Dermis blood vessel endothelial cell (primary cell): Measurements from ENCODE around the gene KIF17. TPM values are rescaled to one million over a fixed set of nuclear protein-coding genes. Genes with fewer than 3 reads are reported as not detected.
"Not testable (repeated sequence)": the region's sequence is repeated elsewhere in the genome, so short reads cannot be mapped to it uniquely, and the experiment has no call there.

Experiments
- DNase-seq: peaks from one replicate; pipeline ENCODE4 v3.0.0; 2010
- total RNA-seq: library from RNA; depleted of rRNA; stranded (reverse); fragments of >200 nt; gene quantifications from 2 replicates; pipeline ENCODE4 v1.2.3, GENCODE V29; 2014

KIF17 gene
- total RNA-seq, 1 donor from 2014 or later = 32.3 TPM

- DNase-seq = peak; percentile 82
These were observed 32.6 kb downstream of the KIF17 start for GRCh38 chr1:20685099-20685662.

DNA sequence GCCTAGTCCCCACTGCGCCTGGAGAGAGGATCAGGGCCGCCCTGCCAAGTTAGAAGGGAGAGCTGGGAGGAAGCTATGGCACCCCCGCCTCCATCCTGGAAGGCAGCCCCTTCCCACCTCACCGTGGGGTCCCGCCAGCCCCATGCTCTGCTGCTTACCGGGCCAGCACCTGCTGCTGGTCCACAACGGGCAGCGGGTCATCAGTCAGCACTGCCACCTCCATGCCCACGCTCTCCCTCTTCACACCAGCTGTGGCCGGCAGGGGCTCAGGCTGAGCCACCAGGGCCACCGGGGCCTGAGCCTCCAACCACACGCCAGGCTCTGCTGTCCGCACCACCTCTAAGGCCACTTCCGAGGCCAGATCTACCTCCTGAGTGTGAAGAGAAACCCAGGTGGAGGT lies 33.2 kb downstream of the KIF17 start:
- DNase-seq = peak; percentile 34

- no peak for DNase-seq
These were observed 33.7 kb downstream of the KIF17 start for GRCh38 chr1:20684050-20684620.

GRCh38 chr1:20683614-20684013 lies 34.2 kb downstream of the KIF17 start:
- DNase-seq = no peak

DNA sequence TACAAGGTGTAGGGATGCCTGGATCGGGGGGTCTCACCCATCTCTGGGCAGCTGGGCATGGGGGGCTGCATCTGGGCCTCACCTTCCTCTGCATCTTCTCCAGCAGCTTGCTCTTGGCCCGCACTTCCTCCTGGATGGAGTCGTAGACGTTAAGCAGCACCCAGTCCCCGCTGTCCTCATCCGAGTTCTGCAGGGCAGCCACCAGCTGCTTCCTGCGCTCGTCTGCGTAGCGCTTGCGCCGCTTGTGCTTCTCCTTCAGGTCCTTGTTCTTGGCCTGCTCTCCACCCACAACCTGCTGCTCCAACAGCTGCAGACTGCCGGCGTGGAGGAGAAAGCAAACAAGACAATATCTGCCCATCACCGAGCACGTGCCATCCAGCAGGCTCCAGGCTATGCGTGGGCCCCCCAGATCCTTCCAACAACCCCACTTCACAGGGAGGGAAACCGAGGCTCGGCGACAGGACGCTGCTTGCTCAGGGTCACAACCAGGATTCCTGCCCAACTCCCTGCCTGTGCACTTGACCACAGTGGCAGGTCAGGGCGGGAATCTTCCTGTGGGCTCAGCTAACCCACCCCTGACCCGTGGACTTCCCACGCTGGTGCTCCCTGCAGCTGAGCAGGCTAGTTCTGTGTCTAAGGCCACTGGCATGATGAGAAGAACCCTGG lies 35.1 kb downstream of the KIF17 start:
- no peak for DNase-seq

DNA sequence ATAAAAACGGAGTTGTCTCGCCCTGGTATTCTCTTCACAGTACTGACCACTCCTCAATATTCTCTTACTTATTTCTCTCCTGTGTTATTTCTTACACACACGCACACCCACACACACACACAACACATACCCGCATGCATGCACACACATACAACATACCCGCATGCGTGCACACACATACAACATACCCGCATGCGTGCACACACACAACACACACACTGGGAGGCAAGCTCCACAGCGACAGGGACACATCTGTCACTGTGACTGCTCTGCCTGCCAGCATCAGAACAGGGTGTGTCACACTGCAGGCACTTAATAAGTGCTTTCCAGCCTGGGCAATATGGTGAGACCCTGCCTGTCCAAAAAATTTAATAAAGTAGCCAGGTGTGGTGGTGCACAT lies 35.8 kb downstream of the KIF17 start:
- no peak for DNase-seq

- no peak for DNase-seq
These were observed 37.5 kb downstream of the KIF17 start for GRCh38 chr1:20680269-20680668.

- no peak for DNase-seq
These were observed 39.2 kb downstream of the KIF17 start for GRCh38 chr1:20678599-20678998.

- not testable (repeated sequence) for DNase-seq
These were observed 44.2 kb downstream of the KIF17 start for GRCh38 chr1:20673626-20674025.

- DNase-seq = no peak
These were observed 45.6 kb downstream of the KIF17 start for GRCh38 chr1:20672265-20672632.

GRCh38 chr1:20670936-20671335 lies 46.9 kb downstream of the KIF17 start:
- no peak for DNase-seq

- DNase-seq = no peak
These were observed 49.2 kb downstream of the KIF17 start for GRCh38 chr1:20668581-20668980.

- DNase-seq = peak; percentile 41
These were observed 51.0 kb downstream of the KIF17 start for GRCh38 chr1:20666804-20667203.

- no peak for DNase-seq
These were observed 51.7 kb downstream of the KIF17 start for GRCh38 chr1:20666146-20666545.

DNA sequence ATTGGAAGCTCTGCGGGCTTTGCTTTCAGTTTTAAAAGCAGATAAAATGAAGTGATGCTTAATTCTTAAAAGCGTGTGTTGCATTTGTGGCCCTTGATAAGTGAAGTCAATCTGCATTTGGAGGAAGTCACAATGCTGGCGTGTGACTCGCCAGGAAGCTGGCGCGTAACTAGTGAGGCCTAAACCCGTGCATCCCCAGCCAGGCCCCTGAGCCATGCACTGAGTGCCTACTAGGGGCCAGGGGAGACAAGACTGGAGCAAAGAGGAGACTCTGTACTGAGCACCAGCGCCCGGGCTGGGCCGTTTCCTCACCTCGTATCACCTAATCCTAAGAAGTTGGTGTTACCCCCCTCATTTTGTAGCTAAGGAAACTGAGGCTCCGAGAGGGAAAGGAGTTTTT lies 52.1 kb downstream of the KIF17 start:
- DNase-seq = peak; percentile 36

- no peak for DNase-seq
These were observed 53.7 kb downstream of the KIF17 start for GRCh38 chr1:20663969-20664715.

- no peak for DNase-seq
These were observed 54.4 kb downstream of the KIF17 start for GRCh38 chr1:20663365-20663764.

- DNase-seq = no peak
These were observed 55.7 kb downstream of the KIF17 start for GRCh38 chr1:20662110-20662475.

DNA sequence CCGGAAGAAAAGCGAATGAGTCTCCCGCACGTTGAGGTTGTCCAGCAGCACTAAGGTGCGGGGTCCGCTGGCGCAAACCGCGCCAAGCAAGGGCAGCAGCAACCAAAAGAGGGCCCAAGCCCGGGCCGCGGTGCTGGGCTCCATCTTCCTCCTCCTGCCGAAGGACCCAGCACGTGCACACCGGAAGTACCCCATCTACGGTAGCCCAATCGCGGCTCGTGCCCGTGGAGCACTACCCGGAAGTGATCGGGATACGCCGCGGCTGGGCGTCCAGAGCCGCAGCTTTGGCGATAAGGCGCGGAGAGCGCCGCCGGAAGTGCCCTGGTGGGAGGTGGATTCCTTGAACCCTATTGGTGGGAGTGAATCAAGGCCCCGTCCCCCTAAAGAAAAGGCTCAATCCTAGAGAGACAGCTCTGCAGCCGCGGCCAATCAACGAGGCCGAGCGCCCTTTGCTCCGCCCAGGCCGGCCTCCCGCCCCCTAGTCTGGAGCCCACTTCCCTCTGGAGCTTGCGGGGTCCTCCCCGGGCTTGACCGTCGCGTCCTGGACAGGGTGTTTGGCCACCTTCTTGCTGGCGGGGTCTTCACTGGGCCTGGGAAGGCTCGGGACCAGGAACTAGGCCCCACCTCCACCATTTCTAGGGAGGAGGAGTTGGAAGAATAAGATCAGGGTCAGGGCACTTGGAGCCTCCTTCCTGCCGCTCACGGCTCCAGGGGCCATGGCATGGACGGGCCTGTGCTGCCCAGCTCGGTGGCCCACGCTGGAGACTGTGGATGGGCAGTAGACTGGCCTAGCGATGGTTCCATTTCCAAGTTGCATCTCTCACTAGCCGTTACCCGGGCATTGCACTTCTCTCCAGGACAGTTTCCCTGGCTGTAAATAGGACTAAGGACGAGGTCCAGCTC lies 56.3 kb downstream of the KIF17 start, which contains the start of gene DDOST:
Gene DDOST, minus strand, starts transcription at position 163 of the 903 bp plus-strand sequence. Its CDS starts 19 bp downstream, at position 144.
- peak; percentile 98 for DNase-seq

DNA sequence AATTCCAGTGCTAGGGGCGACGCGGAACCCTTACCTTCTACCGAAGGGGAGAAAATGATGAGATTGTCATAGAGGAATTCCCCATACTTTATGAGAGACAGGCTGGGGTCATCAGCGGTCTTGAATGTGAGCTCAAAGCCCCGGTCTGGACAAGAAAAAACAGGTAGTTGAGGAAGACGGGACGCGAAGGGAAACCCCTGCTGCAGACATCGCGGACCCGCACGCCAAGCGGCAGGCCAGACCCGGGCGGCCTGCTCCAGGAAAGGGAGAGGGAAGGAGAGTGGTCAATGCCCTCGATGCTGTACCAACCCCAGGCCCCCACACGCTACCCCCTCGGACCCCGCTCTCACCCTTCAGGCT lies 57.0 kb downstream of the KIF17 start:
- DNase-seq = peak; percentile 38

DNA sequence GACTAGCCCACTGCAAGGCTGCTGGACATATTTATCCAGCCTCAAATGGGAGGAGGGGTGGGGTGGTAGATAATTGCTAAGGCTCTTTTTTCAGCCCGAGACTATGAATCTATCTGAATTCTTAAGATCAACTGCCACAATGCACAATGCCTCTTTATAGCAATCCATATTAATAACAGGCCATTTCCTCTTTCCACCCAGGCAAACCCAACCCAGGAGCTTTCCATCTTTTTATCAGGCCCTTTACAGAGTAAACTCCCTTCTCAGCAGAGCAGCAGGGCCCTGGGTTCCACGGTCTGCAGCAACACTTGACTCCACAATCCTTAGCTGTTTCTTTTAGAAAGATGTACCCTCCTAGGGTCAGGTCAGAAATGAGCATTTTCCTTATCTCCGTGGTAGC lies 57.4 kb downstream of the KIF17 start:
- DNase-seq = peak; percentile 16

DNA sequence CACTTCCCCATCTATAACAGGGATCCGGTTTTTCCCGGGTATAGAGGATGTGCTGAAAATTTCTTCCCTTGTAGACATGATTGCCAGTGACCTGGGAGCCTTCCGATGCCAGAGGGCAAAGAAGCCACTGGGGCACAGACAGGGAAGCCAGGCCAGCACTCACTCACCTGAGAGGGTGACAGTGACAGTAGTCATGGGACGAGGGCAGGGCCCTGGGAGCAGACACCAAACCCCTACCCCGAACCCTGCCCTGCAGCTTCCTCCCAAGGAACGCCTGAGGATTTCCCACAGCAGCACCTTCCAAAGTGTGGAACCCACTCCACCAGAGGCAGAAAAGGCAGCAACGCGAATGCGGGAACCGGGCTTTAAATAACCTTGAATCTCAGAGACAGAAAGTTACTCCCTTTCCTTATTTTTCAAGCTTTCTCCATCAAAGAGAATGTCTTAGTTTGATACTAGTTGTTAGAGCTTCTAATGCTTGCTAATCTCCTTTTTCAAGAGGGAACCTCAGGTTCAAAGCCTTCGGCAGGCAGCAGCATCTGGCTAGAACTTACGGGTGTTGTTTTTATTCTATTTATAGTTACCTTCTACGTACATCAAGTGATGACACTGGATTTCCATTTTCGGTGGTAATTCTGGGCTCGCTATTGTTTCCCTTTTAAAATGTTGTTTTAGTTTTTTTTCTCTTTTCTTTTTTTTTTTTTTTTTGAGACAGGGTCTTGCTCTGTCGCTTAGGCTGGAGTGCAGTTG lies 59.5 kb downstream of the KIF17 start:
- DNase-seq = no peak
